SK-N-SH treated with all-trans-retinoic acid at 6 μM for 48 hours (cell line): ENCODE measurements around the gene SYTL3.

Experiments
- ARNTL ChIP-seq: fragments of 450-650 bp; formaldehyde crosslinking; IDR thresholded peaks from 2 replicates; pipeline ENCODE4 v1.5.0; 2020; ENCODE audit warnings: low read depth, mild to moderate bottlenecking, moderate library complexity, borderline replicate concordance
- BACH2 ChIP-seq: fragments of 250-450 bp; sonication (Bioruptor Pico); IDR thresholded peaks from 2 replicates; pipeline ENCODE4 v1.9.0; 2021; ENCODE audit warnings: mild to moderate bottlenecking, borderline replicate concordance
- CSDC2 ChIP-seq: fragments of 250-450 bp; sonication (Bioruptor Pico); IDR thresholded peaks from 2 replicates; pipeline ENCODE4 v1.5.0; 2020; ENCODE audit warnings: mild to moderate bottlenecking, moderate library complexity
- ESRRG ChIP-seq: fragments of 250-450 bp; sonication (Bioruptor Pico); IDR thresholded peaks from 2 replicates; pipeline ENCODE4 v1.6.1; 2021; ENCODE audit warnings: mild to moderate bottlenecking
- ISL1 ChIP-seq: fragments of 250-450 bp; sonication (Bioruptor Pico); IDR thresholded peaks from 2 replicates; pipeline ENCODE4 v2.1.2; 2022; ENCODE audit warnings: mild to moderate bottlenecking, moderate library complexity
- OSR1 ChIP-seq: fragments of 250-450 bp; sonication (Bioruptor Pico); IDR thresholded peaks from 2 replicates; pipeline ENCODE4 v1.8.0; 2022; ENCODE audit warnings: moderate library complexity, mild to moderate bottlenecking, inconsistent platforms
- SNAI2 ChIP-seq: fragments of 250-450 bp; sonication (Bioruptor Pico); IDR thresholded peaks from 2 replicates; pipeline ENCODE4 v1.5.0; 2020; ENCODE audit warnings: mild to moderate bottlenecking, moderate library complexity
- ZFP3 ChIP-seq: fragments of 250-450 bp; sonication (Bioruptor Pico); IDR thresholded peaks from 2 replicates; pipeline ENCODE4 v1.5.0; 2020; ENCODE audit warnings: mild to moderate bottlenecking, moderate library complexity
- ZNF565 ChIP-seq: fragments of 450-650 bp; formaldehyde crosslinking; conservative IDR thresholded peaks from 2 replicates; pipeline ENCODE4 v1.5.0; 2020; ENCODE audit warnings: low read depth, mild to moderate bottlenecking, moderate library complexity
- ZNF70 ChIP-seq: fragments of 450-650 bp; formaldehyde crosslinking; IDR thresholded peaks from 2 replicates; pipeline ENCODE4 v1.5.0; 2020; ENCODE audit warnings: mild to moderate bottlenecking, moderate library complexity
- TF ChIP-seq, protein P1 (sequence below): fragments of 250-450 bp; sonication (Bioruptor Pico); IDR thresholded peaks from 2 replicates; pipeline ENCODE4 v1.8.0; 2020; ENCODE audit warnings: mild to moderate bottlenecking, moderate library complexity, borderline replicate concordance
- TF ChIP-seq, protein P2 (sequence below): fragments of 250-450 bp; sonication (Bioruptor Pico); IDR thresholded peaks from 2 replicates; pipeline ENCODE4 v1.5.0; 2020; ENCODE audit warnings: mild to moderate bottlenecking, moderate library complexity
- TF ChIP-seq, protein P3 (sequence below): fragments of 250-450 bp; sonication (Bioruptor Pico); IDR thresholded peaks from 2 replicates; pipeline ENCODE4 v1.8.0; 2021; ENCODE audit warnings: low read depth, mild to moderate bottlenecking, moderate library complexity, borderline replicate concordance

DNA sequence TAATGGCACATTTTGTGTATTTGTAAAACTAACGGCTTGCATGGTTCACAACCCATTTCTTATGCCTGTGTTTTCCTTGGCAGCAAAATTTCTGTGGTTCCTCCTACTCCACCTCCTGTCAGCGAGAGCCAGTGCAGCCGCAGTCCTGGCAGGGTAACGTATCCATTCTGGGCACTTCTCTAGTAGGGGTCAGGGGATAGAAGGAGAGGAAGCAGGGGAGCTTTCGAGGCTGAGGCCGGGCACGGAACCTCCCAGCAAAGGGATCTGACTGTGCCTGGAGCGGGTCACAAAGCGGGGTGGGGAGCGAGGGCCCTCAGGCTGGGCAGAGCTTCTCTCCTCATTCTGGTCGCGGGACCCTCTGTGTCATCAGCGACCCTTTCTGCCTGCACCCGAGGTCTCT lies 58.4 kb downstream of the SYTL3 start:
- TF ChIP-seq ZFP3 (CRISPR knock-in tag) (no peak), ESRRG (CRISPR knock-in tag) (no peak), ZNF565 (CRISPR knock-in tag) (no peak), ZNF70 (CRISPR knock-in tag) (no peak), OSR1 (CRISPR knock-in tag) (no peak), ISL1 (CRISPR knock-in tag) (no peak), SNAI2 (CRISPR knock-in tag) (no peak), CSDC2 (CRISPR knock-in tag) (no peak), BACH2 (no peak), ARNTL (CRISPR knock-in tag) (no peak)
- TF ChIP-seq, protein P1, sequence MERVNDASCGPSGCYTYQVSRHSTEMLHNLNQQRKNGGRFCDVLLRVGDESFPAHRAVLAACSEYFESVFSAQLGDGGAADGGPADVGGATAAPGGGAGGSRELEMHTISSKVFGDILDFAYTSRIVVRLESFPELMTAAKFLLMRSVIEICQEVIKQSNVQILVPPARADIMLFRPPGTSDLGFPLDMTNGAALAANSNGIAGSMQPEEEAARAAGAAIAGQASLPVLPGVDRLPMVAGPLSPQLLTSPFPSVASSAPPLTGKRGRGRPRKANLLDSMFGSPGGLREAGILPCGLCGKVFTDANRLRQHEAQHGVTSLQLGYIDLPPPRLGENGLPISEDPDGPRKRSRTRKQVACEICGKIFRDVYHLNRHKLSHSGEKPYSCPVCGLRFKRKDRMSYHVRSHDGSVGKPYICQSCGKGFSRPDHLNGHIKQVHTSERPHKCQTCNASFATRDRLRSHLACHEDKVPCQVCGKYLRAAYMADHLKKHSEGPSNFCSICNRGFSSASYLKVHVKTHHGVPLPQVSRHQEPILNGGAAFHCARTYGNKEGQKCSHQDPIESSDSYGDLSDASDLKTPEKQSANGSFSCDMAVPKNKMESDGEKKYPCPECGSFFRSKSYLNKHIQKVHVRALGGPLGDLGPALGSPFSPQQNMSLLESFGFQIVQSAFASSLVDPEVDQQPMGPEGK (CRISPR knock-in tag), result no peak
- TF ChIP-seq, protein P2, sequence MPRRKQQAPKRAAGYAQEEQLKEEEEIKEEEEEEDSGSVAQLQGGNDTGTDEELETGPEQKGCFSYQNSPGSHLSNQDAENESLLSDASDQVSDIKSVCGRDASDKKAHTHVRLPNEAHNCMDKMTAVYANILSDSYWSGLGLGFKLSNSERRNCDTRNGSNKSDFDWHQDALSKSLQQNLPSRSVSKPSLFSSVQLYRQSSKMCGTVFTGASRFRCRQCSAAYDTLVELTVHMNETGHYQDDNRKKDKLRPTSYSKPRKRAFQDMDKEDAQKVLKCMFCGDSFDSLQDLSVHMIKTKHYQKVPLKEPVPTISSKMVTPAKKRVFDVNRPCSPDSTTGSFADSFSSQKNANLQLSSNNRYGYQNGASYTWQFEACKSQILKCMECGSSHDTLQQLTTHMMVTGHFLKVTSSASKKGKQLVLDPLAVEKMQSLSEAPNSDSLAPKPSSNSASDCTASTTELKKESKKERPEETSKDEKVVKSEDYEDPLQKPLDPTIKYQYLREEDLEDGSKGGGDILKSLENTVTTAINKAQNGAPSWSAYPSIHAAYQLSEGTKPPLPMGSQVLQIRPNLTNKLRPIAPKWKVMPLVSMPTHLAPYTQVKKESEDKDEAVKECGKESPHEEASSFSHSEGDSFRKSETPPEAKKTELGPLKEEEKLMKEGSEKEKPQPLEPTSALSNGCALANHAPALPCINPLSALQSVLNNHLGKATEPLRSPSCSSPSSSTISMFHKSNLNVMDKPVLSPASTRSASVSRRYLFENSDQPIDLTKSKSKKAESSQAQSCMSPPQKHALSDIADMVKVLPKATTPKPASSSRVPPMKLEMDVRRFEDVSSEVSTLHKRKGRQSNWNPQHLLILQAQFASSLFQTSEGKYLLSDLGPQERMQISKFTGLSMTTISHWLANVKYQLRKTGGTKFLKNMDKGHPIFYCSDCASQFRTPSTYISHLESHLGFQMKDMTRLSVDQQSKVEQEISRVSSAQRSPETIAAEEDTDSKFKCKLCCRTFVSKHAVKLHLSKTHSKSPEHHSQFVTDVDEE (CRISPR knock-in tag), result no peak
- TF ChIP-seq, protein P3, sequence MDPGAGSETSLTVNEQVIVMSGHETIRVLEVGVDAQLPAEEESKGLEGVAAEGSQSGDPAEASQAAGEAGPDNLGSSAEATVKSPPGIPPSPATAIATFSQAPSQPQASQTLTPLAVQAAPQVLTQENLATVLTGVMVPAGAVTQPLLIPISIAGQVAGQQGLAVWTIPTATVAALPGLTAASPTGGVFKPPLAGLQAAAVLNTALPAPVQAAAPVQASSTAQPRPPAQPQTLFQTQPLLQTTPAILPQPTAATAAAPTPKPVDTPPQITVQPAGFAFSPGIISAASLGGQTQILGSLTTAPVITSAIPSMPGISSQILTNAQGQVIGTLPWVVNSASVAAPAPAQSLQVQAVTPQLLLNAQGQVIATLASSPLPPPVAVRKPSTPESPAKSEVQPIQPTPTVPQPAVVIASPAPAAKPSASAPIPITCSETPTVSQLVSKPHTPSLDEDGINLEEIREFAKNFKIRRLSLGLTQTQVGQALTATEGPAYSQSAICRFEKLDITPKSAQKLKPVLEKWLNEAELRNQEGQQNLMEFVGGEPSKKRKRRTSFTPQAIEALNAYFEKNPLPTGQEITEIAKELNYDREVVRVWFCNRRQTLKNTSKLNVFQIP (CRISPR knock-in tag), result no peak
